HUDEP-2 (cell line): ENCODE measurements around the gene MALT1.
"Not testable (repeated sequence)": the region's sequence is repeated elsewhere in the genome, so short reads cannot be mapped to it uniquely, and the experiment has no call there.

Experiments used
- DNase-seq, 76 experiments: peaks; one replicate each; lab custom pipeline; 2025; ENCODE audit not compliant: unreplicated experiment in 76 of 76; lab: John Stamatoyannopoulos, UW

Gene MALT1

GRCh38 chr18:58727776-58728500 lies 56.7 kb downstream of the MALT1 start:
- peak in 2 of 76 experiments; percentile 11 to 18 for DNase-seq

- no peak for DNase-seq
Observed at GRCh38 chr18:58728719-58729118, 57.5 kb downstream of the MALT1 start.

- no peak for DNase-seq
Observed at GRCh38 chr18:58730618-58731017, 59.4 kb downstream of the MALT1 start.

- no peak for DNase-seq
Observed at GRCh38 chr18:58732471-58732870, 61.2 kb downstream of the MALT1 start.

- no peak for DNase-seq
Observed at GRCh38 chr18:58733866-58734265, 62.6 kb downstream of the MALT1 start.

- no peak for DNase-seq
Observed at GRCh38 chr18:58738322-58738721, 67.1 kb downstream of the MALT1 start.

GRCh38 chr18:58745914-58746313 lies 74.6 kb downstream of the MALT1 start:
- DNase-seq, result no peak

- DNase-seq, result no peak
Observed at GRCh38 chr18:58748899-58749595, 77.8 kb downstream of the MALT1 start.

- no peak for DNase-seq
Observed at GRCh38 chr18:58753976-58754375, 82.7 kb downstream of the MALT1 start.

GRCh38 chr18:58754544-58755068 lies 83.3 kb downstream of the MALT1 start:
- no peak for DNase-seq

GRCh38 chr18:58755304-58756010 lies 84.2 kb downstream of the MALT1 start:
- no peak for DNase-seq

- DNase-seq, result no peak
Observed at GRCh38 chr18:58756148-58756547, 84.9 kb downstream of the MALT1 start.

GRCh38 chr18:58756596-58757240 lies 85.5 kb downstream of the MALT1 start:
- no peak for DNase-seq

GRCh38 chr18:58757351-58757750 lies 86.1 kb downstream of the MALT1 start:
- not testable (repeated sequence) for DNase-seq

GRCh38 chr18:58758046-58758445 lies 86.8 kb downstream of the MALT1 start:
- no peak for DNase-seq

GRCh38 chr18:58758606-58759005 lies 87.3 kb downstream of the MALT1 start:
- DNase-seq, result no peak

- no peak for DNase-seq
Observed at GRCh38 chr18:58761241-58761969, 90.1 kb downstream of the MALT1 start.

- no peak for DNase-seq
Observed at GRCh38 chr18:58761970-58762780, 90.9 kb downstream of the MALT1 start.

- DNase-seq, result peak in 3 of 76 experiments; percentile 5 to 33 (median 21)
Observed at GRCh38 chr18:58762781-58763171, 91.5 kb downstream of the MALT1 start.
